Measurements from ENCODE around the gene USP31.

The USP31 gene

GRCh38 chr16:23039118-23039517 lies 110.1 kb downstream of the USP31 start:
- Histone ChIP-seq H3K4me3 (ENCODE audit: low read depth, low read length) (no peak overlapping the region), H3K36me3 (replicated peaks) (no peaks in the 10 kb centered on the region), H3K27ac (no peak overlapping the region), H3K27me3 (replicated peaks) (no peaks in the 10 kb centered on the region)
- in situ Hi-C loops (cut with HindIII; ENCODE audit: low pct_ligation_motif_present, low sequenced_read_pairs) = no loop called here
- no peak for DNase-seq
- TF ChIP-seq CTCF (IDR thresholded peaks at IDR 0.05; ENCODE audit: low read depth, low read length, missing control alignments) = no peak

GRCh38 chr16:23035240-23035639 lies 114.0 kb downstream of the USP31 start:
- no peak for TF ChIP-seq CTCF (IDR thresholded peaks at IDR 0.05; ENCODE audit: low read depth, low read length, missing control alignments)
- Histone ChIP-seq H3K4me3 (ENCODE audit: low read depth, low read length) (no peak overlapping the region), H3K27me3 (replicated peaks) (no peaks in the 10 kb centered on the region), H3K27ac (no peak overlapping the region), H3K36me3 (replicated peaks) (no peaks in the 10 kb centered on the region)
- in situ Hi-C loops (cut with HindIII; ENCODE audit: low pct_ligation_motif_present, low sequenced_read_pairs) = no loop called here
- DNase-seq = no peak

- Histone ChIP-seq H3K27me3 (replicated peaks) (no peaks in the 10 kb centered on the region), H3K27ac (no peak overlapping the region), H3K4me3 (ENCODE audit: low read depth, low read length) (no peak overlapping the region), H3K36me3 (replicated peaks) (no peaks in the 10 kb centered on the region)
- no peak for DNase-seq
- in situ Hi-C loops (cut with HindIII; ENCODE audit: low pct_ligation_motif_present, low sequenced_read_pairs) = no loop called here
- TF ChIP-seq CTCF (IDR thresholded peaks at IDR 0.05; ENCODE audit: low read depth, low read length, missing control alignments) = no peak
Measured at GRCh38 chr16:23031508-23032098, 117.6 kb downstream of the USP31 start.

- Histone ChIP-seq H3K27ac (no peak overlapping the region), H3K36me3 (replicated peaks) (no peaks in the 10 kb centered on the region), H3K27me3 (replicated peaks) (no peaks in the 10 kb centered on the region), H3K4me3 (ENCODE audit: low read depth, low read length) (no peak overlapping the region)
- DNase-seq = no peak
- no peak for TF ChIP-seq CTCF (IDR thresholded peaks at IDR 0.05; ENCODE audit: low read depth, low read length, missing control alignments)
- in situ Hi-C loops (cut with HindIII; ENCODE audit: low pct_ligation_motif_present, low sequenced_read_pairs) = no loop called here
Measured at GRCh38 chr16:23029733-23030420, 119.4 kb downstream of the USP31 start.

GRCh38 chr16:23027386-23027785 lies 121.9 kb downstream of the USP31 start:
- Histone ChIP-seq H3K27ac (no peak overlapping the region), H3K36me3 (replicated peaks) (no peaks in the 10 kb centered on the region), H3K4me3 (ENCODE audit: low read depth, low read length) (no peak overlapping the region), H3K27me3 (replicated peaks) (no peaks in the 10 kb centered on the region)
- TF ChIP-seq CTCF (IDR thresholded peaks at IDR 0.05; ENCODE audit: low read depth, low read length, missing control alignments) = no peak
- DNase-seq = no peak
- in situ Hi-C loops (cut with HindIII; ENCODE audit: low pct_ligation_motif_present, low sequenced_read_pairs) = no loop called here

All from brain microvascular endothelial cell (primary cell).